K562 treated with DMSO at 1 percent for 4 hours (cell line): ENCODE measurements around the gene ZNF488. TPM values are rescaled to one million over a fixed set of nuclear protein-coding genes. Genes with fewer than 3 reads are reported as not detected.

ENCODE experiments used
- total RNA-seq: library from RNA; unstranded; fragments of 300-600 nt; gene quantifications from 2 replicates; pipeline ENCODE4 v1.2.3, GENCODE V29; 2022; ENCODE audit not compliant: insufficient read depth

Gene ZNF488
- not detected in 2 replicates for total RNA-seq

GRCh38 chr10:47384148-47384921 is at the start of gene ZNF488:
TSS of gene ZNF488 (minus strand) at chr10:47384293. CDS start at chr10:47368829, 15,464 bp downstream.

DNA sequence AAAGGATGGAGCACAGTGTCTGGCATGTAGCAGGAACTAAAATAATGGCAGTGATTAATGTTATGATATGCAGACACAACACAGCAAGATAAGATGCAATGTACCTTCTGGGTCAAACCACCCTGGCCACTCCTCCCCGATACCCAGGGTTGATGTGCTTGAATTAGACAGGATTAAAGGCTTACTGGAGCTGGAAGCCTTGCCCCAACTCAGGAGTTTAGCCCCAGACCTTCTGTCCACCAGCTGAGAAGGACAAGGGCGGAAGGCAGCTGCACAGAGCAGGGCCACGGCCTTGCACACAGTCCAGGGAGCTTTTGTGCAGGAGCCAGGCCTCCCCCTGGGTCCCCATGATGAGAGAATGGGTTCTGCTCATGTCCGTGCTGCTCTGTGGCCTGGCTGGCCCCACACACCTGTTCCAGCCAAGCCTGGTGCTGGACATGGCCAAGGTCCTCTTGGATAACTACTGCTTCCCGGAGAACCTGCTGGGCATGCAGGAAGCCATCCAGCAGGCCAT is 35.9 kb downstream of the ZNF488 start, which contains the start of gene RBP3:
TSS of gene RBP3 (plus strand) at position 226 of the 514 bp plus-strand sequence. CDS start at position 348, 122 bp downstream.

GRCh38 chr10:47322300-47323061 is 61.6 kb downstream of the ZNF488 start, which contains the start of gene GDF2:
TSS of gene GDF2 (plus strand) at chr10:47322454. CDS start at chr10:47322669, 215 bp downstream.

Other genes starting within 250 kb of the ZNF488 start
- not detected in 2 replicates for gene GDF10, start 84.1 kb downstream of the ZNF488 start, total RNA-seq
- gene GDF2, start 61.8 kb downstream of the ZNF488 start, total RNA-seq: 1.1 and 1.6 TPM in 2 replicates
- not detected in 2 replicates for gene RBP3, start 35.9 kb downstream of the ZNF488 start, total RNA-seq
- not detected in 2 replicates for gene ANXA8, start 99.8 kb upstream of the ZNF488 start, total RNA-seq
- not detected in 2 replicates for gene FAM25G, start 107.4 kb upstream of the ZNF488 start, total RNA-seq
- gene AGAP9, start 139.3 kb upstream of the ZNF488 start, total RNA-seq: 2.1 and 4.5 TPM in 2 replicates